GM23248 (cell line): ENCODE results near the gene WWC1.

Experiments
- EZH2 ChIP-seq: fragments of 200-600 bp; sonication (generic); IDR thresholded peaks from 2 replicates; pipeline ENCODE4 v1.6.1; 2018; ENCODE audit warnings: antibody characterized with exemption, mild to moderate bottlenecking; ENCODE audit not compliant: insufficient read depth, poor library complexity, severe bottlenecking
- EZH2phosphoT487 ChIP-seq: fragments of 200-600 bp; sonication (generic); IDR thresholded peaks from 2 replicates; pipeline ENCODE4 v1.6.1; 2018; ENCODE audit warnings: antibody characterized with exemption, moderate library complexity, mild to moderate bottlenecking, low read depth; ENCODE audit not compliant: insufficient read depth

DNA sequence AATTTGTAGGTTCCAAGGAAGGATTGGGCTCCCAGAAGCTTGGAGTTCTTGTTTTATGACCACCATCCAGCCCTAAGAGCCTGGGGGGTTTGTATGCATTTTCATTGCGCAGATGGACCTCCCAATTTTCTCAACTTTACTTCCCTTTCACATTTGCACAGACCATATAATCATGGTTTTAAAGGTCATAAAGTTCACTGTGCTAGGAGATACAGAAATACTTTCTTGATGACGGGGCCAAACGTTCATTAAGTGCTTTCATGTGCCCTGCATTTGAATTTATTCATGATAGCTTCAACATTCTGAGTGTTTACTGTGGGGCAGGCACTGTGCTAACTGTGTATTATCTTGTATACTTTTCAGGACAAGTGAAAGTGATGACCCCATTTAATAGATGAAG is 51.5 kb downstream of the WWC1 start:
- TF ChIP-seq EZH2phosphoT487 (no peak), EZH2 (no peak)
